NCI-H345 treated with DMSO at 0.1 percent for 48 hours (cell line): ENCODE data around the gene STK33.

Experiments used
- DNase-seq: peaks from one replicate; lab custom pipeline; 2025; ENCODE audit not compliant: unreplicated experiment; lab: John Stamatoyannopoulos, UW

STK33 gene

DNA sequence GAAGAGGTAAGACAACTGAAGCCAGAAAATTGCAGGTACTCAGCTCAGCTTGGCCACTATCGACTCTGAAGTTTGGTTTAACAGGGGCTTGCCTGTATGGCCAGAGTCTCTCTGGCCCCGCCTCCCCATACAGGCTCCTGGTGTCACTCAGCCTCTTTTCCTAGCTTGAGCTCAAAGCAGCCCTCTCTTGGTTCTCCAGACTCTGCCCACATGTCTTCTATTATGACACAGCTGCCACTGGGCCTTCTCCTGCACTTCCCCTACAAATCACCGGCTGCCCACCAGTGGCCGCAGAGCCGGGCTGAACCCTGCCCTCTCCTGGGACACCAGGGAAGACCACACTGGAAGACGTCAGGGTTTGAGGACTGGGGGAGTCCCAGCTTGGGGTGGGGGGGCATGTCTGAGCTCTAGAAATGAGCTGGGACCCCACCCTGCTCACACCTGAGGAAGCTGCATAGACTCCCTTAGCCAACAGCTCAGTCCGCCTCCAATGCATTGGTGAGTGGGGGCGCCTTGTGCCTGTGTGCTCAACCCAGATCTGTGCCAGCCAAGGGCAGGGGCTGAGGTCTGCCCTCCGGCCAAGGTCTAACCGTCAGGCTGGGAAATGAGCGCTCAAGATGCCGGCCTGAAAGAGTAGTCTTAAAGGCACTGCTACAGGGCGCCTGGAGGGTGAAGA, 236.0 kb downstream of the STK33 start:
- no peak for DNase-seq

DNA sequence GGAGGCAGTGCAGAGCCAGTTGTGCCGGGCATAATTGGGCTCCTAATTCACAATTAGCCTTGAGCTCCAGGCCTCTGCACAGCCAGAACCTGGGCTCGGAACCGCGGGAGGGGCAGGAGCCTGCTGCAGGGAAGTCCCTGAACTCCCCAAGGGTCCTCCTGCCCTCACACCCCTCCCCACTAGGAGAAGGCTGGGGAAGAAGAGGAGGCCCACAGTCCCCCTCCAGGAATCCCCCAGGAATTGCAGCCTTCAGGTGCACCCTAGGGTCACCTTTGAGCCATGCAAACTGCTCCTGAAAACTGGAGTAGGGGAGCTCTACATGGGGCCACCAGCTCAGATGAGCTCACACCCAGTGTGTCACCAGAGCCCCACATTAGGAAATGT, 236.5 kb downstream of the STK33 start:
- DNase-seq: no peak

DNA sequence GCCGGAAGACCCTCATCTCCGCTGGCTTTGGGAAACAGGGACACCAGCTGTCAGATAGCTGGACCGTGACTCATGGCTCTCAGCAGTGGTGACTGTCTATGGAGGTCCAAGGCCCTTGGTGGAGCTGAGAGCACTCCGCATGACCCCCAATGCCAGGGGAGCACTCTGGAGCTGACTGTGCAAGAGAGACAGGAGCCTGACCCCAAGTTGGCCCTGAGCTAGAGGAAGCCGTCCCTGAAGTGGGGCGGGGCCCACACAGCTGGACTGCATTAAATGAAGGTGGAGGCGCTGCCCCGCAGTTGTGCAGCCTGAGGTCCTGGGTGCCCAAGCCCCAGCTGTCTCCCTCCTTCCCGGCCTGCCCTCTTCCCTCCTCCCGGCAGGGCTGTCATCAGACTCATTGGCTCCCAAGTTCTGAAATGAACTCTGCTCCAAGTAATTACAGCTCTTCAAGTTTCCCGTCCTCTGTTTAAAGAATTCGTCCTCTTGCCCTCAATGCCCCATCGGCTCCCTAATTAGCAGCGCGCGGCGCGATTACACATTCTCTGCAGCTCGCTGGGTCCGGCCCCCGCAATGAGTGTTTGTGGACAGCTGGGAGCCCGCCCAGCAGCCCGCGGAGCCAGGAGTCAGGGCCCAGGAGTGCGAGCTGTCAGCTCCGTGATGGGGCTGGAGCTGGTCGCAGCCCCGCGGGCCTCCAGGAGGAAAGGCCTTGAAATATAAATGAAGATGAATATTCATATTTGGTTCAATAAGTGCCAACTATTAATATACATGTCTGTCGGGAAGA, 237.1 kb downstream of the STK33 start:
- no peak for DNase-seq

DNA sequence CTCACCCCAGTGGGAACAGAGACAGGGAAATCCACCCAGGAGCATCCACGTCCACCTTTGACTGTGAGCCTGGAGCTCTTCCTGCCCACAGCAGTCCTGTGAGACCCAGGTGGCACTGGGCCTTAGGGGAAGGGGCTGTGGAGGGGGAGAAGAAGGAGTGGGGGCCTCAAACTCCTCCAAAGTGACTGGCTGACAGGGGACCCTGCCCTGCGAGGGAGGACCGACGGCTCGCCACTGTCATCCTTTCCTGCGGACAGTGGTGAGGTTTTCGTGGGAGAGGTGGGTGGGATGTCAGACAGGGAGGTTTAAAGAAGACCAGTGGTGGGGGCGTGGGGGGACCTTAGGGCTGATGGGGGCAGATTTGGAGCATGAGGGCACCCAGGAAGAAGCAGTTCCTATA, 237.8 kb downstream of the STK33 start:
- no peak for DNase-seq

DNA sequence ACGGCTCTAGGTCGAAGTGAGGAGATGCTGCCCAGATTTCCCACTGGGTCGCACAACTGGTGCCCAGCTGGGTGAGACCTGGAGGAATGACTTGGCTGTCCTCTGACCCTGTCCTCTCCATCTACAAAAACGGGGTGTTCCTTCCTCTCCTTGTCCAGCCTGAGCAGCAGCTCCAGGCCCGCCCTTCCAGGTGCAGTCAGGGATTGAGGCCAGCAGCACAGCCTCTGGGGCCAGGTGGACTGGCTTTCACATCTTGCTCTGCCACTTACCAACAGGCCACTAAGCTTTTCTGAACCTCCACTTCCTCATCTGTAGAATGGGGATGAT, 238.6 kb downstream of the STK33 start:
- no peak for DNase-seq

- DNase-seq: peak; percentile 43
These were observed 239.2 kb downstream of the STK33 start for GRCh38 chr11:8354622-8355415.

DNA sequence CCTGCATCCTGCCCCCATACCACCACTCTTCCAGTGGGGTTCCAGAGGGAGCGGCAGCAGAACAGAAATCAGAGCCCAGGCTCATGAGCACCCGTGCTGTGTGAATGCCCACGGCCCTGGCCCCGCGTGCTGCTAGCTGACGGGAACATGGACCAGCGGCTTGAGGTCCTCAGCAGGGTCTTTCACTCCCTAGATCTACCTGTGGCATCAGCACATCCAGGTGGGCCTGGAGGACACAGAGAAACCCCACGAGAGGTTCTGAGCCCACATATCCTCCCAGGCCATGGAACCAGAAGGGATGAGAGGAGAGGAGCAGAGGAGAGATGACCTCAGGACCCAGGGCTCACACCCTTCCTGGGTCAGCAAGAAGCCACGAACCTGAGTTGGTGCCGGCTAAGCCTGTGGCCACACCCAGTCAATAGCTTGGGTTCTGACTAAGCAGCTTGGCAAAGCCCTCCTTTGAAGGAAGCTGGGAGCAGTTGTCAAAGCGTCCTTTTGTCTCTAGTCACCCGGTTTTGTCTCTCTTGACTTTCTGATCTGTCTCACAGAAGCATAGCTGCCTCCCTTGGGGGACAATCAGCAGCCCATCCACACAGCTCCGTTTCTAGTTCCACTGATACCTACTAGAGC, 241.0 kb downstream of the STK33 start:
- no peak for DNase-seq

- DNase-seq: no peak
These were observed 241.7 kb downstream of the STK33 start for GRCh38 chr11:8352103-8352875.

GRCh38 chr11:8351223-8351622, 242.8 kb downstream of the STK33 start:
- no peak for DNase-seq

- no peak for DNase-seq
These were observed 246.1 kb downstream of the STK33 start for GRCh38 chr11:8347978-8348377.

DNA sequence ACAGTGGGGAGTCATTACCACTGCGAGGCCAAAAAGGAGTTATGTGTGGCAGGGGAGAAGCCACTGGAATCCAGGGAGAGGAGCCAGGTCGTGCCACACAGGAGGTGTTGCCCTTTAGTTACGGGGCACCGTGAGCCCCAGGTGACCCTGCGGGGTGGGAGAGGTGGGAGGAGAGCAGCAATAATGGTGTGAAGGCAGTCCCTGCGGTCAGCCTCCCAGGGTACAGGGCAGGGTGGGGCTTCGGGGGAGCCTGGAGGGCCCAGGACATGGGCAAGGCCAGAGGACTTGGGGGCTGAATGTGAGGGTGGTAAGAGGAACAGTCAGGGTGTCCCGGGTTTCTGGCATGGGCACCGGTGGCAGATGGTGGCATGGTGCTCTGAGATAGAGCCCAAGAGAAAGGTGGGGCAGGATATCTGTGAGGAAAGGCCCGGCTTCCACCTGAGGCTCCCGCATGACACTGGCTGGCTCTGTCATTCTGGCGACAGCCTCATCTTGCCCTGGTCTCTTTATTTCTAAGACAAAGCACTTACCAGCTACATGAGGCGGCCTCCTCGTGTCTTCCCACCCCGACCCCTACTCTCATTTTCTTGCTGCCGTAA, 247.8 kb downstream of the STK33 start:
- no peak for DNase-seq

- DNase-seq: no peak
These were observed 248.8 kb downstream of the STK33 start for GRCh38 chr11:8345179-8345578.

DNA sequence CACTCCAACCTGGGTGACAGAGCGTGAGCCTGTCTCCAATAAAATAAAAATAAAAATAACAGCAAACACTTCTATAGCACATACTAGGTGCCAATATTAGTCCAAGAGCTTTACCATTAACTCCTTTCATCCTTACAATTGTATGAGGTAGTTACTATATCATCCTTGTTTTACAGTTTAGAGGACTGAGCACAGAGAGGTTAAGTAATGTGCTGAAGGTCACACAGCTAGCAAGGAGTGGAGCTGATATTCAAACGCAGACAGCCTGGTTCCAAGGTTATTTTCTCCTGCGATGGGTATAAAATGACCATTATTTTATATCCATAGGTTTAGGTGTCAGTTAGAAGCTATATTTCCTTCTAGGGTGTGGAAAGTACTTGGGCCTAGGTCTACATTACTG, 249.7 kb downstream of the STK33 start:
- DNase-seq: no peak

DNA sequence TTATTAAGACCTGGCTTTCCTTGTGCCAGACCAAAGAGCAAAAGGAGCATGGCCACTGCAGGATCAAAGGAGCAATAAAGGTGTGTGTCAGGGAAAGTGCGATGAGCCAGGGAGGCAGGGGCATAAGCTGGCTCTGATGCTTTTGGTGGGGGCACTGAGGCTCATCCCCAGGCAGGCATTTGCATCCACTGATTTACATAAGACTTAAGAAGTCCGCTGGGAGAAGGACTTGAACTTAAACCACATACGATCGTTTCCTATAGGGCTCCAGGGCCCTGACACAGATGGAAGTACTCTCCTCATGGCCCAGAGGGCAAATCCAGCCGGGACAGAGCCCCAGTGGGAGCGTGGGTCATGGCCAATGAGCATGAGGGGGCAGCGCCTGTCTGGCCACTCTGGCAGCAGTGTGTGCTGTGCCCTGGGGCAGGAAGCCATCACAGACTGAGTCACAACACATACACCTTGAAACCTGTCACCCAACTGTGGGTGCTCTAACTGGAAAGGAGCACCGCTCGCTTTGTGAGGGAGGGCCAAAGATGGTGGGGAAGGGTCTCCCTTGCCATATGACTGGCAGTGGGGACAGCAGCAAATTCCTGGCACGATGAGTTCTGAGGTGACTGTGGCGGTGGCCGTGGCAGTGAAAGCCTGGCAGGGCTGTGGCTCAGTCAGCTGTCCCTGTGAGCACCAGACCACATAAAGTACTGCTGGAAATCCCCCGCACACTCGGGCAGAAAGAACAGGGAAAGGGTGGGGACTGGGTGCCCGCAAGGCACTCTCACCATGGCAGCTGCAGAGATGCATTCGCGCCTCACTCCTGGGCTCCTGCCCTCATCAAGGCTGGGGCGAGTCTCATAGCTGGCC, 251.0 kb downstream of the STK33 start:
- DNase-seq: no peak

- DNase-seq: no peak
These were observed 252.0 kb downstream of the STK33 start for GRCh38 chr11:8341996-8342395.
